Upper lobe of right lung (tissue), 1 donor: ENCODE data around the gene SFXN3. TPM values are rescaled to one million over a fixed set of nuclear protein-coding genes. Genes with fewer than 3 reads are reported as not detected.

Experiments used
- ATAC-seq: fragments of 200-7000 bp; cut with Tn5 transposase; one replicate; pipeline ENCODE4 v1.9.1; 2020; ENCODE audit warnings: mild to moderate bottlenecking, moderate library complexity
- DNase-seq: peaks from one replicate; pipeline ENCODE4 v3.0.0-alpha.2; 2020
- H3K27ac ChIP-seq: fragments of 200-600 bp; one replicate; pipeline ENCODE4 v1.8.0; 2022
- H3K27me3 ChIP-seq: fragments of 200-600 bp; one replicate; pipeline ENCODE4 v1.8.0; 2022; ENCODE audit warnings: mild to moderate bottlenecking
- H3K36me3 ChIP-seq: fragments of 200-600 bp; one replicate; pipeline ENCODE4 v1.8.0; 2022
- H3K4me1 ChIP-seq: fragments of 200-600 bp; one replicate; pipeline ENCODE4 v1.8.0; 2022
- H3K4me3 ChIP-seq: fragments of 200-600 bp; one replicate; pipeline ENCODE4 v1.8.0; 2022; ENCODE audit warnings: mild to moderate bottlenecking
- H3K9me3 ChIP-seq: fragments of 200-600 bp; one replicate; pipeline ENCODE4 v1.8.0; 2022
- CTCF ChIP-seq: fragments of 200-600 bp; IDR thresholded peaks from one replicate; pipeline ENCODE4 v1.8.0; 2022; ENCODE audit warnings: antibody characterized with exemption
- intact Hi-C: fragments of 100-400 bp; cut with DNase I; formaldehyde crosslinking; loops from one replicate; pipeline ENCODE4 v1.11.0; 2022
- total RNA-seq: library from RNA; stranded (reverse); fragmentation: NEBNext Ultra II Directional; extraction: Animal tissue kit (Norgen Biotek cat#: 25700); gene quantifications from one replicate; pipeline ENCODE4 v1.2.1, GENCODE V29; 2021
- donor health status: DM: no; HTN: yes; CAD: no; lungs with severe emphysema.

The SFXN3 gene
- total RNA-seq, 1 donor from 2014 or later, result 49.2 TPM

DNA sequence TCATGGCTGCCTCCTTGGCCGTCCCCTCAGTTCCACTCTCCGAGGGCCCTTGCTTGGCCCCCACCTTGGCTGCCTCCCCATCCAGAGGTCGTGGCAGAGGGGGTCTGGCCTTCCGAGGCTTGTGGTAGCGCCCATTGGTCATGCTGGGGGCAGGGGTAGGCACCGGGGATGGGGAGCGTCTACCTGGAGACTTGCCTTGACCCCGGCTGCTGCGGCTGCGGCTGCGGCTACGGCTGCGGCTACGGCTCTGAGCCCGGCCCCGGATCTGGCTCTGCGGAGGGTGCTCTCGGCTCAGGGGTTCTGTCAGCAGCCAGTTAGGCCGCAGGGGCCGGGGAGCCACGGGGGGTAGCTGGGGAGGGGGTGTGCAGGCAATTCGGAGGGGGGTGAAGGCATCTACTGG is 20.7 kb upstream of the SFXN3 start:
- DNase-seq, result no peak
- H3K4me3 ChIP-seq, result no peak overlapping the region
- no peak for ATAC-seq

GRCh38 chr10:101011517-101012423 is 19.3 kb upstream of the SFXN3 start:
- intact Hi-C loops, result no loop called here
- Histone ChIP-seq H3K36me3 (peaks cover 6% of the 10 kb centered on the region), H3K27ac (no peak overlapping the region), H3K27me3 (peaks cover under 1% of the 10 kb centered on the region), H3K4me3 (no peak overlapping the region), H3K4me1 (peaks cover 20% of the 10 kb centered on the region), H3K9me3 (no peaks in the 10 kb centered on the region)
- peak; percentile 22 for TF ChIP-seq CTCF
- DNase-seq, result no peak
- ATAC-seq, result no peak

More for the DNA sequence above, 20.7 kb upstream of the SFXN3 start:
- Histone ChIP-seq H3K4me1 (peaks cover 20% of the 10 kb centered on the region), H3K36me3 (peaks cover 20% of the 10 kb centered on the region), H3K27me3 (no peaks in the 10 kb centered on the region), H3K27ac (no peak overlapping the region), H3K9me3 (no peaks in the 10 kb centered on the region)
- intact Hi-C loops, result no loop called here
- TF ChIP-seq CTCF, result no peak

DNA sequence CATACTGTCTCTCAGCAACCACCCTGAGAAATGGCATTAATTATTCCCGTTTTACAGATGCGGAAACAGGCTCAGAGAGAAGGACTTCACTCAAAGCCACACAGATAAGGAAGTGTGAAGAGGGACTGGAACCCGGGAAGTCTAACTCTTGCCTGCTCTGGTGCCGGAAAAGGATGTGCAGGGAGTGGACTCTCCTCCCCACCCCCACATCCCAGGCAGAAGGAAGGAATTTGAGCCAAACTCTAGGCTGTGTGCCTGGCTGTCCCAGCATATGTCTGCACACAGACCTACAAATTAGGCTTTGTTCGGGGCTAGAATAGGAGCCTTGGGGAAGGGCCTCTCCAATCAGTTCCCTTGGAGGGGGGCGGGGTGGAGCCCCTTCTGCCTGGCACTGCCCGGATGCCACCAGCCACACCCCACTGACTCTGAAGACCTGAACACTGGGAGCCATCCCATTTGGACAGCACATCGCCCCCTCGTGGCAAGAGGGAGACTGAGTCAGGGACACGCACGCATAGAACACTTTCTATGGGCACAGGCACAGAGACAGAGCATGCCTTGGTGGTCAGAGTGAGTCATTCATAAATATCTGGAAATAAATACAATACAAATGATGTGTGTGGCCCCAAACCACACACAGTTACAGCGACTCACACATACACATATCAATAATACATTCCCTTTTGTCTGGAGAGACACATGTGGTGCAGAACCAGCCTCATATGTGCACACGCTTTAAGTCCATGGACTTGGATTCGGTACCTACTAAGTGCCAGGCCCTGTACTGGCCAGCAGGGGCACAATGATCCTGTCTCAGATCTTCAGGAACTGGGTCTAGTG is 18.3 kb upstream of the SFXN3 start:
- peak; percentile 93 for TF ChIP-seq CTCF
- intact Hi-C loops, result no loop called here
- ATAC-seq (peak; percentile 92), DNase-seq (peak; percentile 91)
- H3K36me3 ChIP-seq, result no peaks in the 10 kb centered on the region
- H3K27me3 ChIP-seq, result peaks cover 9% of the 10 kb centered on the region
- no peak overlapping the region for H3K27ac ChIP-seq
- peaks cover 20% of the 10 kb centered on the region for H3K4me1 ChIP-seq
- H3K4me3 ChIP-seq, result no peak overlapping the region
- H3K9me3 ChIP-seq, result no peaks in the 10 kb centered on the region

- no peak overlapping the region for H3K27ac ChIP-seq
- intact Hi-C loops, result no loop called here
- no peak overlapping the region for H3K4me3 ChIP-seq
- ATAC-seq, result no peak
- no peak for TF ChIP-seq CTCF
- H3K4me1 ChIP-seq, result peaks cover 20% of the 10 kb centered on the region
- peaks cover 9% of the 10 kb centered on the region for H3K27me3 ChIP-seq
- no peak for DNase-seq
- no peaks in the 10 kb centered on the region for H3K36me3 ChIP-seq
- H3K9me3 ChIP-seq, result no peaks in the 10 kb centered on the region
Measured at GRCh38 chr10:101013365-101013825, 17.6 kb upstream of the SFXN3 start.

DNA sequence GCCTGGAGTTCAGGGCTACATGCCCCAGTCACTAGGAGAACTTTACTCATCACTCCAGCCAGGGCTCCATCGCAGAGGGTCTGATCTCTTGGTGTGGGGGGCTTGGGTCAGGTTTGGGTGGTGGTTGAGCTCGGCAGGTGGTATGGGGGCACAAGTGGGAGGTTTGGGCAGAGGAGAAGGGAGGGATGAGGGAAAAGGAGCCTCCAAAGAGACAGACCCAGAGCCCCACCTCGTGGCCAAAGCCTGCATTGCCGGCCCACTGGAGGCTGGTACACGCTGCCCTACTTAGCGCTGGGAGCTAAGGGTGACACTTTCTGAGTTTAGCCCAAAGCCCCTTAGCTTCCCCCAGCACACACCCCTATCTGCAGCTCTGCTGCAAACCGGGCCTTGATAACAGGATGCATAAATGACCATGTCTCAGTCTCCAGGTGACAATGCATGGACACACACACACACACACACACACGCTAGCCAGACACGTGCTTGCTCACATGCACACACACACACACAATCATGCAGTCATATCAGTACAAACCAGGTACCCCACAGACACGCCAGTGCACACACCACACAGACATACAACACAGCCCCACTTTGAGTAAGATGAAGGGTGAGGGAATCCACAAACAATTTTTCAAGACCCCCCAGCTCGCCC is 16.7 kb upstream of the SFXN3 start:
- peak; percentile 91 for TF ChIP-seq CTCF
- Histone ChIP-seq H3K27ac (no peak overlapping the region), H3K4me3 (no peak overlapping the region), H3K4me1 (peaks cover 24% of the 10 kb centered on the region), H3K36me3 (no peaks in the 10 kb centered on the region), H3K9me3 (no peaks in the 10 kb centered on the region), H3K27me3 (peaks cover 17% of the 10 kb centered on the region)
- ATAC-seq, result peak; percentile 78
- DNase-seq, result peak; percentile 89
- intact Hi-C loops, result no loop called here
